Panc1 (cell line): ENCODE measurements around the gene EYA2.

ENCODE experiments used
- CTCF ChIP-seq: fragments of 450-650 bp; IDR thresholded peaks from 2 replicates; pipeline ENCODE4 v1.5.1; 2017; ENCODE audit warnings: mild to moderate bottlenecking
- POLR2AphosphoS5 ChIP-seq: IDR thresholded peaks from 2 replicates; pipeline ENCODE4 v1.6.1; 2012; ENCODE audit warnings: mild to moderate bottlenecking, low read depth, low read length, moderate library complexity
- SIN3A ChIP-seq: IDR thresholded peaks from 2 replicates; pipeline ENCODE4 v1.6.1; 2012; ENCODE audit warnings: low read depth, mild to moderate bottlenecking, low read length, moderate library complexity, borderline replicate concordance; ENCODE audit not compliant: insufficient read depth
- TCF7L2 ChIP-seq: IDR thresholded peaks from 2 replicates; pipeline ENCODE4 v1.6.1; 2011; ENCODE audit warnings: mild to moderate bottlenecking, low read depth, low read length, inconsistent platforms
- TF ChIP-seq, protein P1 (sequence below), 2 experiments: IDR thresholded peaks; 2 replicates each; pipeline ENCODE4 v1.6.1; 2011 to 2012; ENCODE audit warnings: low read depth in 2 of 2, control low read depth in 1 of 2, low read length in 1 of 2, mild to moderate bottlenecking in 1 of 2, moderate library complexity in 1 of 2; ENCODE audit not compliant: insufficient read depth in 1 of 2

- TF ChIP-seq CTCF (no peak), POLR2AphosphoS5 (no peak), SIN3A (no peak), TCF7L2 (no peak)
- TF ChIP-seq, protein P1, sequence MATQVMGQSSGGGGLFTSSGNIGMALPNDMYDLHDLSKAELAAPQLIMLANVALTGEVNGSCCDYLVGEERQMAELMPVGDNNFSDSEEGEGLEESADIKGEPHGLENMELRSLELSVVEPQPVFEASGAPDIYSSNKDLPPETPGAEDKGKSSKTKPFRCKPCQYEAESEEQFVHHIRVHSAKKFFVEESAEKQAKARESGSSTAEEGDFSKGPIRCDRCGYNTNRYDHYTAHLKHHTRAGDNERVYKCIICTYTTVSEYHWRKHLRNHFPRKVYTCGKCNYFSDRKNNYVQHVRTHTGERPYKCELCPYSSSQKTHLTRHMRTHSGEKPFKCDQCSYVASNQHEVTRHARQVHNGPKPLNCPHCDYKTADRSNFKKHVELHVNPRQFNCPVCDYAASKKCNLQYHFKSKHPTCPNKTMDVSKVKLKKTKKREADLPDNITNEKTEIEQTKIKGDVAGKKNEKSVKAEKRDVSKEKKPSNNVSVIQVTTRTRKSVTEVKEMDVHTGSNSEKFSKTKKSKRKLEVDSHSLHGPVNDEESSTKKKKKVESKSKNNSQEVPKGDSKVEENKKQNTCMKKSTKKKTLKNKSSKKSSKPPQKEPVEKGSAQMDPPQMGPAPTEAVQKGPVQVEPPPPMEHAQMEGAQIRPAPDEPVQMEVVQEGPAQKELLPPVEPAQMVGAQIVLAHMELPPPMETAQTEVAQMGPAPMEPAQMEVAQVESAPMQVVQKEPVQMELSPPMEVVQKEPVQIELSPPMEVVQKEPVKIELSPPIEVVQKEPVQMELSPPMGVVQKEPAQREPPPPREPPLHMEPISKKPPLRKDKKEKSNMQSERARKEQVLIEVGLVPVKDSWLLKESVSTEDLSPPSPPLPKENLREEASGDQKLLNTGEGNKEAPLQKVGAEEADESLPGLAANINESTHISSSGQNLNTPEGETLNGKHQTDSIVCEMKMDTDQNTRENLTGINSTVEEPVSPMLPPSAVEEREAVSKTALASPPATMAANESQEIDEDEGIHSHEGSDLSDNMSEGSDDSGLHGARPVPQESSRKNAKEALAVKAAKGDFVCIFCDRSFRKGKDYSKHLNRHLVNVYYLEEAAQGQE (IDR thresholded peaks at IDR 0.05; ENCODE audit: insufficient read depth in 1 of 2, low read depth in 2 of 2, low read length in 1 of 2): no peak
These were observed 280.9 kb downstream of the EYA2 start for GRCh38 chr20:47175493-47175892.
